ENCODE results near the gene ANKRD10.

- TF ChIP-seq CTCF (conservative IDR thresholded peaks at IDR 0.05) (no peak), ZFX (IDR thresholded peaks at IDR 0.05) (no peak)
Measured at GRCh38 chr13:110856942-110857835, 57.7 kb downstream of the ANKRD10 start.
